Non-pigmented ciliary epithelial cell (primary cell): ENCODE measurements around the gene COL4A3.

Experiments
- DNase-seq: peaks from one replicate; pipeline ENCODE4 v3.0.0-alpha.2; 2010; ENCODE audit warnings: low read depth

Gene COL4A3

GRCh38 chr2:227292314-227292713 is 127.9 kb downstream of the COL4A3 start:
- DNase-seq = no peak

GRCh38 chr2:227293531-227293930 is 129.1 kb downstream of the COL4A3 start:
- DNase-seq = no peak

- DNase-seq = no peak
Observed at GRCh38 chr2:227295806-227296205, 131.4 kb downstream of the COL4A3 start.

GRCh38 chr2:227296671-227297405 is 132.4 kb downstream of the COL4A3 start:
- no peak for DNase-seq

- no peak for DNase-seq
Observed at GRCh38 chr2:227301523-227301922, 137.1 kb downstream of the COL4A3 start.

- no peak for DNase-seq
Observed at GRCh38 chr2:227308784-227309183, 144.4 kb downstream of the COL4A3 start.

GRCh38 chr2:227310756-227311110 is 146.3 kb downstream of the COL4A3 start:
- DNase-seq = no peak

- DNase-seq = no peak
Observed at GRCh38 chr2:227311861-227312506, 147.6 kb downstream of the COL4A3 start.

- DNase-seq = no peak
Observed at GRCh38 chr2:227312579-227312978, 148.2 kb downstream of the COL4A3 start.

- no peak for DNase-seq
Observed at GRCh38 chr2:227313310-227313709, 148.9 kb downstream of the COL4A3 start.

GRCh38 chr2:227317834-227318233 is 153.4 kb downstream of the COL4A3 start:
- no peak for DNase-seq

- DNase-seq = no peak
Observed at GRCh38 chr2:227320305-227321094, 156.1 kb downstream of the COL4A3 start.

- no peak for DNase-seq
Observed at GRCh38 chr2:227322530-227323205, 158.2 kb downstream of the COL4A3 start.

GRCh38 chr2:227323818-227324217 is 159.4 kb downstream of the COL4A3 start:
- no peak for DNase-seq

- no peak for DNase-seq
Observed at GRCh38 chr2:227324642-227324994, 160.2 kb downstream of the COL4A3 start.

- DNase-seq = peak; percentile 59
Observed at GRCh38 chr2:227324995-227325838, 160.8 kb downstream of the COL4A3 start, which contains the start of gene MFF. Gene MFF, plus strand, starts transcription at chr2:227325251. Its CDS starts 5,415 bp downstream, at chr2:227330666.

- no peak for DNase-seq
Observed at GRCh38 chr2:227325839-227326195, 161.4 kb downstream of the COL4A3 start.

- no peak for DNase-seq
Observed at GRCh38 chr2:227326783-227327182, 162.4 kb downstream of the COL4A3 start.

GRCh38 chr2:227335713-227336112 is 171.3 kb downstream of the COL4A3 start:
- no peak for DNase-seq

- DNase-seq = no peak
Observed at GRCh38 chr2:227337442-227337841, 173.0 kb downstream of the COL4A3 start.

- no peak for DNase-seq
Observed at GRCh38 chr2:227339098-227339599, 174.7 kb downstream of the COL4A3 start.
